NCI-H748 treated with DMSO at 0.1 percent for 48 hours (cell line): ENCODE results near the gene LY6G6D.
"Not testable (repeated sequence)": the region's sequence is repeated elsewhere in the genome, so short reads cannot be mapped to it uniquely, and the experiment has no call there.

Experiments used
- DNase-seq: peaks from one replicate; lab custom pipeline; 2025; lab: John Stamatoyannopoulos, UW

Gene LY6G6D

DNA sequence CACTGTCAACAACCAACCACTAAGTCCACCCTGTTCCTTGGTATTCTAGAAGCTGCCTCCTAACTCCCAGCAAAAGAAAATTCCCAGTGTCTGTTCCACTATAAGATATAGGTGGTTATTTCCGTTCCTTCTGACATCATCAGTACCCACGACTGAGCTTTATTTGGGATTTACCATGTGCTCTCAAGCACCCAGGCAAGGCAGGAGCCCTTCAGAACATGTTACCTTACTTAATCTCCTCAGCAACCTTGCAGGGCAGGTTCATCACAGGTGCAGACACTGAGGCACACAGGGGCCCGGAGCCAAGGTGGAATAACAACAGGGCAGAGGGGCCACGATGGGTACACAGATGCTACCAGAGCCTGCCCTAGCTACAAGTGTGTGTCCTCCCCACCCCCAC lies 22.8 kb upstream of the LY6G6D start:
- no peak for DNase-seq

DNA sequence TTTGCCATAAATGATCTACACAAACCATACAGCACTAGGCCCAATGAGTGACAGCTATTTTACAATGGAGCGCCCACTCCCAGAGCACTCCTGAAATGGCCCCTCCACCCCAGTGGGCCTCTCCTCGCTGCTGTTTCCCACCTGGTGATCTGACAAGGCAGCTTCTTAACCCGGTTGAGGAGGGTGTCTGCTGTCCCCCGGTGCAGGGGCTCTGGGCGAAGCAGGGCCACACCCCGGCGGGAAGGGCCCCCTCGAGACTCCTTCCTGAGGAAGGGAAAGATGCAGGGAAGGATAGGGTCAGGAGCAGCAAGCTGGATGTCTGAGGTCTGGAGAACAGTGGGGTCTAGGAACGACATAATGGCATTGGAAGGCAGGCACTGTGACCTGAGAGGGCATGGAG lies 22.3 kb upstream of the LY6G6D start:
- DNase-seq = no peak

DNA sequence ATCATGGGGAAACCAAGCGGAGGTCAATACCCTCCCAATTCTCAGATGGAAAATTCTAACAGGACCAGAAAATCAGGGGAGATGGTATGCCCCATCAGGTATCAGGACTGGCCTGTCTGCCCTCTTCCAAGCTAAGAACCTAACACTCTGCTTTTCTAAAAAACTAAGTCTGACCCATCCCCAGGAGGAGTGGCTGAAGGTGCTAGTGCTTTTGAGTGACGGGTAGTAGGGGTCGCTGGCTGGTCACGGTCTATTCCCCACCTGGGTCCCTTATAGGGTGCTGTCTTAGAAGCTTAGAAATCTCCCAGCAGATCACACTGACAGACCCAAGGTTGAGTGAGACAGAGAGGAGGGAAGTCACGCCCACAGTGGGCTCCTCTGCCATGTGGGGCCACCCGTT lies 21.6 kb upstream of the LY6G6D start:
- DNase-seq = no peak

DNA sequence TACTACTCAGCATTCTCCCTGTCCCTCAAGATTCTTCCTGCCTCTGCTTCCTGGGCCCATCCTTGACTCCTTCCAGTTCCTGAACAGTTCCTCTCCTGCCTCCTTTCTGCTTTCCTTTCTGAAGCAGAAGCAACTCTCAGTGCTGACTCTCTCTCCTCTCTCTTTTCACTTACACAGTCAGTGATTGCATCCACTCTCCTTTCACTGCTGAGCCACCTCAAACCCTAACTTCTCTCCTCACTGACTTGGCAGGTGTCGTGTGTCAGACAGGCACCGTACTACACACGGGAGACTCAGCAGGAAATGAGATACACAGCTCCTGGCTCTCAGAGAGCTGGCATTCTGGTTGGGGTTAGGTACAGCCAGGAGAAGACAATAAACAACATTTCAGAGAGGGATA lies 17.6 kb upstream of the LY6G6D start:
- DNase-seq = no peak

DNA sequence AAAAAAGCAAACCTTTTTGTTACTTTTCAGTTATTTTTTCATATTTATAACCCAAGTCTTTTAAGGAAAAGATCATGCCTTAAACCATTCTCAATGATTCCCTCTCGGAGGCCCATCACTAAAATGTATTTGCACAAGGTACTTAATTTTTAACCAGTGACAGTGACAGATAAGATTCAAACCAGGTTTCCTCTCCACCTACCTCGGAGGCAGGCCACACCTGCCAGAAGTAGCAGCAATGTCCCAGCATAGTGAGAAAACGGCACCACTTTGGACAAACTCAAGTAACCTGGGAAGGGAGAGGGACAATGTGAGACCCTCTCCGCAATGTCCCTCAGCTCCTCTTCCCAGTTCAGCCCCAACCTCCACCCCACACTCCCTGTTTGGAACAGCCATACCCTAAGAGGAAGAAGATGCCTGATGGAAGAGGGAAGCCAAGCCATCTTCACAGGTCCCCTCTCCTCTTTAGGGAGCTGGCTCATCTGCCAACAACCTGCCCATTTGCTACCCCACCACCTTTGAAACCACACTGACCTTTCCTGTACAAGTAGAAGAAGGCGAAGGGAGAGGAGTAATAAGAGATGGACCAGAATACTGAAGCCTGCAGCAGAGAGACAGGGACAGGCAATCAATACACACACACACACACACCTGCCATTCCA lies 14.3 kb upstream of the LY6G6D start:
- DNase-seq = no peak

DNA sequence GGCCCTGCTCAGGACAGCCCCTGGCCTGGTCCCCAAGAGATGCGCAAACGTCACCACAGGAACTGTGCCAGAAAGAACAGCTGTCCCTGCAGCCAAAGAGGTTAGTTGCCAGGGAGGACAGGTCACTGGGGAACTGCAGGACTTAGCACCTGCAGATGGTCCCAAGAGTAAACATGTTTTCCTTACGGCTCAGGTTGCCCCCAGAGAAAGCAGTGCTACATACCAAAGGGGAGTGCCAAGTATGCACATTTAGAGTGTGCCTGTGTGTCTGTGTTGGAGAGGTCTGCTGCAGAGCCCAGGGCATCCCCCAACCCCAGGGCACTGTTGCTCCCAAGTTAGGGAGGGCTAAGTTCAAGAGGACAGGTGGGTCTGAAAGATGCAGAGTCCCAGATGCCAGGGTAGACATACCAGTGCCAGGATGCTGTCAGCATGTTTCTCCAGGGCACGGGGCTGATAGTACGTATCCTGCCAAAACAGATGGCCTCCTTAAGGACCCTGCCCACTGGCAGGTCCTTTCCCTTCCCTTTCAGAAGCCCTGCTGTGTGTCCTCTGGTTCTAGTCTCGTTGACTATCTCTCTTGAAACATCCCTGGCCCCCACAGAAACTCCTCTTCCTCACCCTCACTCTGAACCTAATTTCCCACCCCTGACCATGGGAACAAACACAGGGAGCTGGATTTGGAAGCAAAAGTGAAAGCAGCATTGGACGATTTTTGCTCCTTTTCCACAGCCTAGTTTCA lies 13.3 kb upstream of the LY6G6D start:
- peak; percentile 19 for DNase-seq

DNA sequence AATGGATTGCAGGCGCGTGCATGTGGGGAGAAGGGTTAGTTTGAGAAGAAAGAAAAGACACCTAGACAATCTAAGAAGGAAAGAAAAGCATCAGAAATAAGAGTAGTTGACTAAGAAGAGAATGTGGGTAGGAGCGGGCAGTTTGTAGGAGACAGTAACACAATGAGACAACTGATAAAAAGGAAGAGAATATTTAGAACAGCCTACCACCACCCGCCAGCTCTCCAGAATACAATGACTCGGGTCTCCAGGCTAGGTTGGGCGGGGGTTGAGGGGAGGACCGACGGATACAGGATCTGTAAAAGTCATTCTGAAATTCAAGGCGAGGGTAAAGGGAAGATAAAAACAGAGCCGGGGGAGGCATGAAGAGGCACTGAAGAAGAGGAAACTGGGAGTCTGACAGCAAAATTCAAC lies 12.7 kb upstream of the LY6G6D start:
- DNase-seq = peak; percentile 62

DNA sequence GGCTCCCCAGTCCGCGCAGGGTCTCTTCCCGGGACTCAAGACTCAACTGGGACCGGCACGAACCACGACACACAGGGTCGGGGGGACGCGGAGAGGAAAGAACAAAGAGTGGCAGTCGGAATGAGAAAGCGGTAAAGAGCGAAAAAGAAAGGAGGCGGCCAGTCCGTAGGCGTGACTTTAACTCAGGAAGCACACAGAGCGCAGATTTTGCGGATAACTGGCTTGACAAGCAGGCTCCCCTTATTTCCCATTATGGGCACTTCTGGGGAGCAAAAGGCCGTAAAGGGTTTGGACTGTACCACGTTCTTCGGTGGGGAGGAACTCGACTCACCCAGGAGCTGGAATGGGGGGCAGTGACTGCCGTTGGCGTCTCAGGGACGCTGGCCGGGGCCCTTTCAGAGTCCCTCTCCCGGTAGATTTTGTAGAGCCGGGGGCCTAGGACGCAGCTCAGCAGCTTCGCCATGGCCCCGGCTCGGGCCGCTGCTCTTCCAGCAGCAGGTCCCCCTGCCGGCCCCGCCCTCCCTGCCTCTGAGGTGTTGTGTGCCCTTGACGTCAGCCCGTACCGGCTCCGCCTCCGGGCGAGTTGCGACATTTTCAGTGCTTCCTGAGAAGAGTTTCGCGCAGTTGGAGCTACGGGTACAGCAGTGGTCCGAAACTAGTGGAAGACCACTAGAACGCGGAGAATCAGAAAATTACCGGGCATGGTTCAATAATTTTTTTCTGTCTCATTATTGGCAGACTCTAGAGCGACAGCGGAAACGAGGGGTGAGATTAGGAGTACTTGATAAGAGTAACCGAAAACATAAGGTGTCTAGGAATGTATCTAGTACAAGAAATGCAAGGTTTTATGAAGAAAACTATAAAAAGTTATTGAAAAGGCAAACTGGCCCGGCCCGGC lies 12.1 kb upstream of the LY6G6D start, which contains the start of gene ABHD16A:
Gene ABHD16A, minus strand, starts transcription at position 506 of the 898 bp plus-strand sequence. Its CDS starts 43 bp downstream, at position 463.
- peak; percentile 91 for DNase-seq

DNA sequence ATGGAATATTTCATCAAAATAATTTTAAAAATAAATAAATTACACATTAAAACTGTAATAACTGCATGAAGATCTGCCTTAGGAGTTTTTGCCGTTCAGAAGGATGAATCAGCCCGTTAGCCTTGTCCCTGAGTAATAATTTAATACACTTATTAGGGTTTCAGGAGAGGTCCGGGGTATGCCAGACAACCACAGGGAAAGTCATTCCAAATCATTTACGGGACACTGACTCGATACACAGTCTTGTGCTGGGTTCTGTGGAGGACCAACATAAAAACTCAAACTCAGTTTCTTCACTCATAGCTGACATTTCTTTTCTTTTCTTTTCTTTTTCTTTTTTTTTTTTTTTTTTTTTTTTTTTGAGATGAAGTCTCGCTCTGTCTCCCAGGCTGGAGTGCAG lies 9.2 kb upstream of the LY6G6D start:
- DNase-seq = no peak

DNA sequence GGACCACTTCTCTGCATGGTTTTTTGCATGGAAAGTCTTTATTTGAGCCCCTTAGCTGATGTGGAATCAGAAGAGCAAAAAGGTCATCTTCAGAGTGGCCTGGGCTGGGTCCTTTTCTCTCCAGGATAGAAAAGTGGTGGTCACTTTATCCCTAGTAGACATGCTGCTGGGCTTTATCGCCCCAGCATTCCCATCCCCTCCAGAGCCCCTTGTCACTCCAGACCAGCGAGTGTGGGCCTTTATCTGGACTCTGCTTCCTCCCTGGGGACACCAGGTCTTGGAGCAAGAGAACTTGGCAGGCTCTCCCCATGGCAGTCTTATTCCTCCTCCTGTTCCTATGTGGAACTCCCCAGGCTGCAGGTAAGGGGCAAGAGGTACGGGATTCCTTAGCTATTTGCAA lies 8.5 kb upstream of the LY6G6D start, which contains the start of gene LY6G6F:
Gene LY6G6F, plus strand, starts transcription at position 268 of the 400 bp plus-strand sequence. Its CDS starts 41 bp downstream, at position 309.
- no peak for DNase-seq

DNA sequence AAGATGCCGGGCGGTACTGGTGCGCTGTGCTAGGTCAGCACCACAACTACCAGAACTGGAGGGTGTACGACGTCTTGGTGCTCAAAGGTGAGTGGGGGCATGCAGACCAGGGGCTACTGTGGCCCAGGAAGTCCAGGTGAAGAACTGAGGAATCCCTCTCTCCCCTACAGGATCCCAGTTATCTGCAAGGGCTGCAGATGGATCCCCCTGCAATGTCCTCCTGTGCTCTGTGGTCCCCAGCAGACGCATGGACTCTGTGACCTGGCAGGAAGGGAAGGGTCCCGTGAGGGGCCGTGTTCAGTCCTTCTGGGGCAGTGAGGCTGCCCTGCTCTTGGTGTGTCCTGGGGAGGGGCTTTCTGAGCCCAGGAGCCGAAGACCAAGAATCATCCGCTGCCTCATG lies 7.4 kb upstream of the LY6G6D start:
- no peak for DNase-seq

DNA sequence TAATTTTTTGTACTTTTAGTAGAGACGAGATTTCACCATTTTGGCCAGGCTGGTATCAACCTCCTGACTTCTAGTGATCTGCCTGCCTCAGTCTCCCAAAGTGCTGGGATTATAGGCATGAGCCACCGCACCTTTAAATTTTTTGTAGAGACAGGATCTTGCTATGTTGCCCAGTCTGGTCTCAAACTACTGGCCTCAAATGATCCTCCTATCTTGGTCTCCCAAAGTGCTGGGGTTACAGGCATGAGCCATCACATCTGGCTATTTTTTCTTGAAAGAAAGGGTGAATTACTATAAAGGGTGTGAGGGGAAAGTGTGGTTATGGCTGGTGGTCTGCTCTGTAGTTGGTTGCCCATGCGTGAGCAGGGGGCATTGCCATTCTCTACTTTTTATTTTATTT lies 6.9 kb upstream of the LY6G6D start:
- no peak for DNase-seq

DNA sequence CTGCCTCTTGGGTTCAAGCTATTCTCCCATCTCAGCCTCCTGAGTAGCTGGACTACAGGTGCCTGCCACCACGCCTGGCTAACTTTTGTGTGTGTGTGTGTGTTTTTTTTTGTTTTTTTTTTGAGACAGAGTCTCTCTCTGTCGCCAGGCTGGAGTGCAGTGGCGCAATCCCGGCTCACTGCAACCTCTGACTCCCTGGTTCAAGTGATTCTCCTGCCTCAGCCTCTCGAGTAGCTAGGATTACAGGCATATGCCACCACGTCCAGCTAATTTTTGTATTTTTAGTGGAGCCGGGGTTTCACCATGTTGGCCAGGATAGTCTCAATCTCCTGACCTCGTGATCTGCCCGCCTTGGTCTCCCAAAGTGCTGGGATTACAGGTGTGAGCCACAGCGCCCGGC lies 6.0 kb upstream of the LY6G6D start:
- DNase-seq = not testable (repeated sequence)

DNA sequence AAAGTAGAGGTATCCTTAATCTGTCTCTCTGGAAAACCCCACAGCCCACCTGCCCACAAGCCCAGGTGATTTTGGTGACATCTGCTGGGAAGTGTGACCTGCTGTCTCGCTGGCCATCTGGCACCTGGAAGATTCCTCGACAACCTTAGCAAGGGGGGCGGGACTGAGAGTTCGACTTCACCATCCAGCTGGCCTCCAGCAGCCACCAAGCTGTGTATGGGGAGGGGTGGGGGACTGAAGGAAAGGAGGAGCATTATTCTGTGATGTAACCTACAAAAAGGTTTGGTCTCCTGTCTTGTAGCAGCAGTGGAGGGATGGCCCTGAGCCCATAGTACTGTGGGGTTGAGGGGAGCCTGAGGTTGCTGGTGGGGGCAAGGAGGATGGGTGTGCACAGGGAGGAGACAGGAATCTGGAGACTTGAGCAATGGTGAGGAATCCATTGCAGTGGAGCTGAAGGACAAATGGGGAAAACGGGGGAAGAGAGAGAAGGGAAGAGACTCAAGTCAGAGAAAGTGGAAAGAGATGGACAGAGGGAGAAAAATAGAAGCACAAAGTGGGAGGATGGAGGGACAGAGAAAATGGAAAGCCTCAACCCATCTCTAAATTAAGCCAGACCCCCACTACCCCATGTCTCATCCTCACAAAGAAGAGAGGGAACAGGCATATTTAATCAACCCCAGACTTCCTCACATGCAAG lies 4.5 kb upstream of the LY6G6D start:
- no peak for DNase-seq

DNA sequence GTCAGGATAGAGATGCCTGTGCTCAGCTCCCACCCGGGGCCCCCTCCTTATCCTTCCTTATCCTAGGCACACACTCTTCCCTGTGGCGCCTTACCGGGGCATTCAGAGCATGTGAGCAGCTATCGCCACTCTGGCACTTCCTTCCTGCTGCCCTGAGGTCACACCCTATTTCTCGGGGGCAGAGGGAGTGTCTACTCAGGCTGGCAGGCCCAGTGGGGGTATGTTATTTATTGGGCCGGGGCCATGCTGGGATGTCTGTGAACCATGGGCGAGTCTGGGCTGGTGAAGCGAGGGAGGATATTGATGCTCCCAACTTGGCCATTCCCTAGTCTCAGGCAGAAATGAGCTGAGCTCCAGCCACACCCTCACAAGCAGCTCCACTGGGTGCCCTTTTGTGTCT lies 3.9 kb upstream of the LY6G6D start:
- no peak for DNase-seq

DNA sequence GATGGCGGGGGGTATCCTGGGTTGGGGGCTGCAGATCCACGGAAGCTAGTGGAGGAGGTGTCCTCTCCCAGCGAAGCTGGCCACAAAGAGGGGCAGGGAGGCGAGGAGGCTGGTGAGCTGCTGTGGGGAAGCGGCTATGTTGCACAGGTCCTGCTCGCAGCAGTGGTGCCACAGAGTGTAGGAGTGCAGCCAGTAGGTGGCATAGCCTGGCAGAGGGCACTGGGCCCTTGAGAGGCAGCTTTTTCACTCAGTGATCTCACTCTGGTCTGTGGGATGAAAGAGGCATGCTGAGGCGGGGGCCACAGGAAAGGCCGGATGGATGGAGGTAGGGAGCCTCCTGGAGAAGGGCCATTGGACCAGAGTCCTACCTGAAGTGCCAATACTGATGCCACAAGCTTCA lies 2.9 kb upstream of the LY6G6D start:
- DNase-seq = no peak

DNA sequence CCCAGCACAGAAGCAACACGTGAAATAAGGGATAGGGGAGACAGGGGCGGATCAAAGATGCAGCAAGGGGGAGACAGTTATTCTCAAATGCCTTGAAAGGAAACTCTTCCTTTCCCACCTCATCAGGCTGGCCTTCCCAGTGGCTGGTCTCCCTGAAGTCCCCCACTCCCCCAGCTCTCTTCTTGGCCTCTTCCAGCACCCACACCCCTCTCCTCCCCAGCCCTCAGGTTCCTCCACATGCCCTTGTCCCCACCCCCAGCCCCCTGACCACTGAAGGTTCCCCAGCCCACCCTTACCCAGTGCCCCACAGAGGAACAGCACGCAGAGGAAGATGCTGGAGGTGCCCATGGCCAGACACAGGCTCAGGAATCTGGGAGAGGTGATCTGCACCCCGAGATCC lies 1.7 kb upstream of the LY6G6D start:
- no peak for DNase-seq

DNA sequence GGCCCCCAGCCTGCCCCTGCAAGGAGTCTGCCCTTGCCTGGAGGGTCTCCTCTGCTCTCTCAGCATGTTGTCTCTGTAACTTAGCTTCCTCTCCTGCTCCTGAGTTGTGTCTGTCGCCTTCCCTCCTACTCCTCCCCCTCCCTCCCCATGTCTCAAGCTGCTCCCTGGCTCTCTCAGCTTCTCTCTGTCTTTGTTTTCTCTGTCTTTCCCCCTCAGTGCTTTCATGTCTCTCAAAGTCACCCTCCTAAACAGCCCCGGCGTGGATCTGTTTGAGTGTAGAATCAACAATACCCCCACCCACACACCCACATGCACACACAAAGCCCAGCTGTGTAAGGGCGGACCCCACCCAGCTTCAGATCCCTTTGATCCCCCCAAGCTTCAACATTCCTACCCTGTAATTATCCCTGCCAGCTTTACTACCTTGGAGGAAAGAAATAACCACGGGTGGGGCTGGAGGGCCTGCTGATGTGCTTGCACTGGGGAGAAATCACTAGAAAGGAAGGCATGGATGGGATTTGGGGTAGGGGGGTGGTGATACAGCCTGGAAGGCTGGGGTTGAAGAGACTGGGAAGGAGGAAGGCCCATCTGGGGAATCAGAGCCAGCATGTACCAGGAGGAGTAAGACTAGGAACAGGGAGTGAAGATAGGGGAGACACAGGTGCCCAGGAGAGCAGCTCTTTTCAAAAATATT lies 1.0 kb upstream of the LY6G6D start:
- DNase-seq = peak; percentile 87

DNA sequence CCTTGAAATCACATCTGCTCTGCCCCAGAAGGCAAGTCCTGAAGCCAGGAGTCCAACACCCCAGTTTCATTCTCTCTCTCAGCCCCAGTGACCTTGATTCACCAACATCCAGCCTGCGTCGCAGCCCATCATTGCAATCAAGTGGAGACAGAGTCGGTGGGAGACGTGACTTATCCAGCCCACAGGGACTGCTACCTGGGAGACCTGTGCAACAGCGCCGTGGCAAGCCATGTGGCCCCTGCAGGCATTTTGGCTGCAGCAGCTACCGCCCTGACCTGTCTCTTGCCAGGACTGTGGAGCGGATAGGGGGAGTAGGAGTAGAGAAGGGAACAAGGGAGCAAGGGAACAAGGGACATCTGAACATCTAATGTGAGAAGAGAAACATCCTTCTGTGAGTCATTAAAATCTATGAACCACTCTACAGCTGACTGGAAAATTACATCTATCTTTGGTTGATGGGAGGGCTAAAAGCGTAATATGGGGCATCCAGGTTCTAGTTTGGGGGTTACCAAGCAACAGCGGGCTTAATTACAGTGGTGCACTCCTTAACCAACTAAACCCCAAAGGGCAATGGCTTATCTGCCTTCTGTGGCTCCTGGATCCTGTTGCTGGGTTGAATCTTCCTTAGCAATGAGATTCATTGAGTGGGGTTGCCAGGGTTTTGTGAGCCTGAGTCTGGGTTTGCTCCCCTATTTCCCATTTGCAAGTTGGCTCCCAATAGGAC lies 2.5 kb downstream of the LY6G6D start:
- DNase-seq = no peak

DNA sequence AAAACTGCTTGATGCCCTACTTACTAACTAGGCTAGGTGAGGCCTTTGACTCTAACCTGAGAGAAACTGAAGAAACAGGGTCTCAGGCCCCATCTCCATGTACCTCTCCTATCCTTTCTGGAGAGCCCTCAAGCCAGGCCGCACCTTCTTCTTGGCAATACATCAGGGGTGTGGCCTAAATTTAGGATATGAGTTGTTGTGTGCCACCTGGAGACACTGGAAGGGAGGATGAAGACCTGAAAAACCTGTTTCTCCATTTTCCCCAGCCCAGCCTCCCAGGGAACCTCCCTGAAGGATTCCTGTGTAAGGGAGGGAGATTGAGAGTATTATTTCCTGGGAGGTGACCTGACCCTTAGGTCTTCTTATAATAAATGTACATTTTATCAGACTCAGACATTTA lies 3.1 kb downstream of the LY6G6D start:
- peak; percentile 84 for DNase-seq

DNA sequence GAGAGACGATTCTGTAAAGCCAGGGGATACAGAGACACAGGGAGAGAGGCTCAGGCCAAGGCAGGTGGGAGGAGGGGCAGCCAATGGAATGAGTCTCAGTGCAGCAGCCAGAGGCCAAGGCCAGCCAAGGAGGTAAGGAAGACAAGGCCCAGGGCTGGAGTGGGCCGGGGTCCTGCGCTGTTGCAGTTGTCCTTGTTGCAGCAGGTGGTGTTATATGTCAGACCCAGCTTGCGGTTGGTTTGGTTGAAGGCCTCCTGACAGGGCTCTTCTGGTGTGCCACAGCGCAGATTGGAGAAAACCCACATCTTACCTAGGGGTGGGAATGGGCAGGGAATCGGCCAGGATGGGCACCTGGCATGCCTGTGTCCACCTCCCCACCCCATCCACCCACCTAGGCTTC lies 3.9 kb downstream of the LY6G6D start:
- DNase-seq = no peak
